Activated naive CD4-positive, alpha-beta T cell (primary cell): ENCODE data around the gene VCAN.

Experiments used
- DNase-seq, 4 experiments: peaks; one replicate each; lab custom pipeline; 2025; lab: John Stamatoyannopoulos, UW

The VCAN gene

DNA sequence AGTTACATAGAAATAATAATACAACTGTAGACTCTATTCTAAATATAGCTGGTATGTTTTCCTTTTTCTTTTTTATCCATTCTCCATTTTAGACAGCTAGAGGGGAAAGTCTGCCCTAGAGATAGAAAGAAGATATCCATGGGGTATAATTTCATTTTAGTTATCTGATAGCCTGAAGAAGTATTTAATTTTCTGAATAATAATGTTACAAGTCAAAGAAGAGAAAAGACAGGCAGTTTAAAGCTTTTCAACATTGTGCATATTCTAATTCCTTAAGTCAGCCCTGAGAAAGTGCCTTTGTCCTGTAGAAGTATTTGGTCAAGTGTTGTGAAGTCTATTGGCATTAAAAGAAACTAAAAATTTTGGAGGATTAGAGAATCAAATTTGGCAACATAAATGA, 2.5 kb upstream of the VCAN start:
- no peak for DNase-seq

GRCh38 chr5:83470526-83471404, 779 bp upstream of the VCAN start:
- DNase-seq = no peak

DNA sequence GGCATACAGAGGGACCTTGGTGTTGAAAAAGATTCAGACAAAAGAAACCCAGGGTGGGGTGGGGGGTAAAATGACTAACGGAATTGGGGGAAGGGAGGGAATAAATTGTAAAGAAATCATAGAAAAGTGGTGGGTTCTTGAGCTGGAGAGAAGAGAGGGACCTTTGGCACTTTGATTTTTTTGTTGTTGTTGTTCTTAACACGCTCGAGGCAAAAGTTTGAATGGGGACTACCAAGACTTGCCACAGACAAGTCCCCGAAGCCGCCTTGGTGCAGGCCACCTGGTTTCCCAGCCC, 616 bp downstream of the VCAN start:
- DNase-seq = no peak

DNA sequence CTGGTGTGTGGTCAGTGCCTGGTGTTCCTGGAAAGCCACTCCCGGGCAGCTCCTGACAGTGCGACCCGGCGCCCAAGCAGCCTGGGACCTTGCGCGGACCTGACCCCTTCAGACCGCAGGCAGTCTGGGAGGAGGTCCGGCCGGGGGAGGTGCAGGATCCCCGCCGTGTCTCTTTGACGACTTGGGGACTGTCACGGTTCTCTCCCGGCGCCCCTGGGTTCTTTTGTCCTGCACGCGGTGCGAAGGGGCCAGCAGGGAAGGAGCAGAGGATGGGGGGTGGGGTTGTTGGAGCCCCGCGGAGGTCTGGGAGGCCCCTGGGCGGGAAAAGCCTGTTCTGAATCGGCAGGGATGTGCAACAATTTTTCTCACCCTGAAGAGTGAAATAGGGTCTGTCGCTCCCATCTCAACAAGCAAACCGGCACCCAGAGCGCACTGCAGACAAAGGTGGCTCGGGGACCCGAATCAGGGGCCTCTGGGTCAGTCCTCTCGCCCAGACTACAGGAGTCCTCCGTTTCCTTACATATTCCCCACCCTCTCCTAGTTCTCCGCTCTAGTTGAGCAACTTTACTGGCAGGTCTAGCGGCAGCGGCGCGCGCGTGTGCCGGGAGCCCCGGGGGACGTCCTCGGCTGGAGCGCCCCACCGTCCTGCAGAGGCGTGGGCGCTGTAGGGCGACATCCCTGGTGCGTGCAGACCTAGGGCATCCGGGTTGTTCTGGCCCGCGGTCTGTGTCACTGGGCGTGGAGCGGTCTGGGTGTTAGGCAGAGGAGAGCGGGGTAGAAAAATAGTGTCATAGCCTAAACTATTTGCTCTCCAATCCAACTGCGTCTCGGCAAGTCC, 1.2 kb downstream of the VCAN start:
- DNase-seq = no peak

GRCh38 chr5:83473346-83474160, 2.0 kb downstream of the VCAN start:
- DNase-seq = peak in 1 of 4 experiments; percentile 1

DNA sequence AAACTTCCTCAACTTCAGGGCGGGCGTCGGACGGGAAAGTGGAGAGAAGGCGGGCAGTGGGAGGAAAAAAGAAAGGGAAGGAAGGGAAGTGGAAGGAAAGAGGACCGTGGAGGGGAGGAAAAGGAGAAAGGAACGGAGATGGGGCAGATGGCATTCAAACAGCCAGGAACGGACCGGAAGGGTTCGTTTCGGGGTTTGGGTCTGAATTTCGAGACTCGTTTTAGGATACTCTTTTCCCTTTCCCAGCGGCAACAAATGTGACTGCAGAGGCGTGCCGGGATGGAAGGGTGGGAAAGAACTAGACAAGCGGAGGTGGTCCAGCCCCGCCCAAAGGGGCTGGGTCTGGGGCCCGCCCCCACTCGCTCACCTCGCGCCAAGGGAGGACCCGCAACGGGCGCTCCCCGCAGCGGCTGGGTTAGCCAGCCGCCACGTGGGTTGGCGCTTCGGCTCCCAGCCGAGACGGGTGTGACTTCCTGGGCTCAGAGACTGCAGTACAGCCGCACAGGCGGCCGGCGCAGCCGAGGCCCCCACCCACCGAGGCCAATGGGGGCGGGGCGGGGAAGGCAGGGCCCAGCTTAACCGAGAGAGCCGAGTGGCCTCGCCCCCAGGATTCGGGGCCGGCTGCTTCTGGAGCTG, 2.7 kb downstream of the VCAN start:
- no peak for DNase-seq

- no peak for DNase-seq
Measured at GRCh38 chr5:83474991-83475390, 3.4 kb downstream of the VCAN start.

DNA sequence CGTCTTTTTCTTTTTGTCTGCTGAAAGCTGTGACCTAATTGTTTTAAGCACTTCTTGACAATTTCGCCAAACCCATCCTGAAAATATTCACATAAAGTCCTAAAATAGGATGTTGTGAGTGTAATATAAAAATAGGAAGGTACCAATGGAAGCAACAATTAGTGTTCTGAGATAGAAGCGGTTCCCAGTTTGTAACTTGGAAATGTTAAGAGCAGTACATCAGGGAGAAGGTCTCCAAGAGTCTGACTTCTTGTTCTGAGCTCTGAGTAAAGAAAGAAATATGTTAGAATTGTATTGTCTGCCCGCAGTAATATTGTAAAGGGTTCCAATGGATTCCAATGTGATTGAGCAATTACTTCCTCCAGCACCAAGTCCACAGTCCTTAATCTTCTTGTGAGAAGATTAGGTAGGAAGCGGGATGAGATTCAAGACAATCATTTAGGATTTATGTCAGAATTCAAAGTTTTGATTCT, 3.9 kb downstream of the VCAN start:
- DNase-seq = no peak

DNA sequence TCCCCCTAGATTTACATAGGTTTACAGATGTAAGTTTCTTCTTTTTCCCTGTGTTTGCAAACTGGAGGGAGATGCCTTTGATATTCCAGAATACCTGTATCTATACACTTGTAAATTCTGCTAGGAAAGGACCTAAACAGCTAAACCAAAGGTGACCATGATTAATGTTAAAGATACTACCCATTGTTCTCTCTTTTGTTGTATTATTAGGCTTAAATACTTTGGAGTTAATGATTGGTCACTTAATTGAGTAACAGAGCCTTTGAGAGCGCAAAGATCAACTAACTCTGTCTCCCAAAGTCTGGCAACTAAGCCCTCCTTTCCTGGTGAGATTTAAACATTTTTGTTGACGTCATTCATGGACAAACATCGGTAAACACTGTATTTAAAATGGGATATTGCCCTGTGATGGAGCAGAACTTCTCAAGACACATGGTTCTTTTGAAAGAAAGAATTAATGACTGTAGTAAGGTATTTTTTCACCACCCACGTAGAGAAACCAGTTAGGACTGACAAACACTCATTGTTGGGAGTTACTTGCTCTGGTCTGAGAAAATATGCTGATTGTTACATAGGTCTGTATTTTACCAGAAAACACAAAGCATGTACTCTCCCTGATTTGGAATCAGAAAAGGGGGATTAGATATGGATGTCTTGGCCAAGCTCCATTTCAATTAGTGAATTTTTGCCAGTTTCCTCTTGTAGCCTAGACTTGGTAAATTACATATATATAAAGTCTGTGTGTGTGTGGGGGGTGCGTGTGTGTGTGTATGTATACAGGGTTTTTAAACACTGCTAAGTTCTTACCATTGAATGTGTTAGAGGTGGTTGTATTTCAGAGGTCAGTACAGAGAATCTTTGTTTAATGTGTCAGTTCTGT, 4.6 kb downstream of the VCAN start:
- DNase-seq = no peak

DNA sequence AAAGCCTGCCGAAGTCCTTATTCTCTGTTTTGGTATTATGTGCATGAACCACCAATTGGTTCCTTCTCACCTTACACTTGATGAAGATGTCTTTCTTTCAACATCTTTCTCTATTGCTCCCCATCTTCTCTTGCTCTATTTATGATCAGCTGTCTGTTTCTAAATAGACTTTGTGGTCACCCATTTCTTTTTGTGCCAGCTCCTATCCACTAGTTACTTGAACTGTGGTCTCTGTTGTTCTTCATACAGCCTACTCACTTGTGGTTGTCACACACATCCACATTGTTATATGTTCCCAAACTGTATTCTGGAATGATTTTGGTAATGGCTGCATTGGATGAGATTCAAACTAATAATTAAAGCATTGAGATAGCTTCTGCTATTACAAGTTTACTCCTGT, 11.4 kb downstream of the VCAN start:
- no peak for DNase-seq

DNA sequence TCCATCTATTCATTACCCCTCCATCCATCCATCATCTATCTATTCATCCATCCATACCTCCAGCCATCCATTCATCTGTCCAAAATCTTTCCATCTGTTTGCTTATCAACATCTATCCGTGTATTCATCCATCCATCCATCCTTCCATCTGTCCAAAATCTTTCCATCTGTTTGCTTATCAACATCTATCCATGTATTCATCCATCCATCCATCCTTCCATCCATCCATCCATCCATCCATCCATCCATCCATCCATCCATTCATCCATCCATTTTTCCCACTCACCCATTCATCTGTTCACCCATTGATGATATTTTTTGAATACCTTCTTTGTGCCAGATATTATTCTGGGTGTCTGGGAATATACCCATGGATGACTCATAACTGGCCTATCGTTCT, 12.8 kb downstream of the VCAN start:
- DNase-seq = no peak

- no peak for DNase-seq
Measured at GRCh38 chr5:83485842-83486241, 14.3 kb downstream of the VCAN start.

DNA sequence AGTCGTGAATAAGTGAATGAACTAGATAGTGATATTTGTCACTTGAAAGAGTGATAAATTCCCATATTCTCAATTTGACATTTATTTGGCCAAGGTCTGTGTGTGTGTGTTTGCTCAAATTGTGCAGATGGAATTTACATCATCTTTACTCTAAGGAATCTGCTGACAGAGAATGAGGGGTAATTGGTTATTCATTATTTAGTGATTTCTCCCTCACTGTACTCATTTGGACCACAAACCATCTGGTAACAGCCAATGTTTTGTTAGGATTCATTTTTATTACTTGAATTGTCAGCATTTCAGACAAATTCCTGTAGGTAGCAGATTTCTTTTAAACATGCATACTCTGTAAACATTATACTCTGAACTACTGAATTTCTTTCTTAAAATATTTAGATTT, 15.6 kb downstream of the VCAN start:
- no peak for DNase-seq

DNA sequence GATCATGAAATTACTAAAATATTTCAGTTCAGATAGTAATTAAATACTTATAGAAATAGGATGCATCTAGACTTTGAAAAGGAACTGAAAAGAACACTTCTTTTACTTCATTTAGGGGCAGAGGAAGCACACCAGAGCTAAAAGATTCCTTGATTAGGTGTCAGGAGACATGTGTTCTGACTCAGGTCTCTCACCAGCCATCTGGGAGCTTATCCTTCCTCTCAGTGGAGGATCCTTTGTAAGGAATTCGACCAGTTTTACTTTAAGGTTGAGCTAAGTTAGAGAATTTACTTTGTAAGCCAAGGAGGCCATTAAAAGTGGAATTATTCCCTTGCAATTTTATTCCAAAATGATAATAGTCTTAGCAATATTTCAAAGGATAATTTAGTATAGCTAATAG, 16.7 kb downstream of the VCAN start:
- DNase-seq = no peak

GRCh38 chr5:83488821-83489220, 17.3 kb downstream of the VCAN start:
- DNase-seq = no peak

DNA sequence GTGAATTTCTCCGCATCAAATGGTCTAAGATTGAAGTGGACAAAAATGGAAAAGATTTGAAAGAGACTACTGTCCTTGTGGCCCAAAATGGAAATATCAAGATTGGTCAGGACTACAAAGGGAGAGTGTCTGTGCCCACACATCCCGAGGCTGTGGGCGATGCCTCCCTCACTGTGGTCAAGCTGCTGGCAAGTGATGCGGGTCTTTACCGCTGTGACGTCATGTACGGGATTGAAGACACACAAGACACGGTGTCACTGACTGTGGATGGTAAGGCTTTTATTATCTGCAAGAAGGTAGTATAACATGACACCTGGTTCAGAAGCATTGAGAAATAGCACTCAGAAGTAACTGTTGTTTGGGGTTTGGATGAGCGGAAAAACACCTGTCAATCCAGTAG, 18.7 kb downstream of the VCAN start:
- DNase-seq = no peak

DNA sequence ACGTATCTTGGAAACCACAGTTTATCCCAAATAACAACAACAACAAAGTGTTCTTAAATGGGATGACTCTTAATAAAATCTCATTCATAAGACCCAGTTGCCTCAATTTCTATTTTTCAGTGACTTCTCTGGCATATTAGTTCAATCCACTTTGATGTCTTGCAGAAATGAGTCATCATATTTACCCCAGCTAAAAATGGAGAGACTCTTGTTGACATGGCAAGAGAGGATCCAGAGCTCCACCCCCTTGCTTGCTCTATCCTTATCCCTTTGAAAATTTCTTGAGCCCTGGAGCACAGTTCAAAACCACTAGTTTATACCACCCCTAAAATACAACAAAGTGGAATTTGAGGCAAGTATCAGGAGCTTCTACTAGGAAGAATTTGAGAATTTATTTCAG, 20.8 kb downstream of the VCAN start:
- DNase-seq = no peak

GRCh38 chr5:83493644-83494043, 22.1 kb downstream of the VCAN start:
- DNase-seq = no peak

GRCh38 chr5:83494087-83494620, 22.6 kb downstream of the VCAN start:
- no peak for DNase-seq

GRCh38 chr5:83494666-83495065, 23.1 kb downstream of the VCAN start:
- no peak for DNase-seq

GRCh38 chr5:83496626-83497025, 25.1 kb downstream of the VCAN start:
- DNase-seq = no peak
